ENCODE measurements around the gene L3MBTL4.
A peak's percentile ranks its signal among the peaks of the same experiment; 100 is the strongest.

L3MBTL4 gene

GRCh38 chr18:6018671-6019070 is 396.0 kb downstream of the L3MBTL4 start:
- no peak for DNase-seq

DNA sequence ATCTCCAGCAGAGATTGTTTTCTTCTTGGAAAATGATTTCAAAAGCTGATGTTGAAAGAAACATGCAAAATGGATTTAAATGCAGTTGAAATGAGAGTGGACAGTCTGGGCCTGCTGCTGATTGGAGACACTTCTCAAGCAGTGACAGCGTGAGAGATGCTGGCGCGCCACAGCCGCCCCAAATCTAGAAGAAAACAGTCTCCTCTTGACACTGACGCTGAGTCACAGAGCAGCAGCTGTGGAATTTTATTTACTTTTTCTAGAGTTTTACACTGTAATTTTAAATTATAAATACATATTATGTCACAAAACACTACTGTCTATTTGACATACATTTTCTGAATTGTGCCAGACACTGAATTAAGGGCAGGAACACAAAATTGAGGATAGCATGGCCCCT is 397.5 kb downstream of the L3MBTL4 start:
- no peak for DNase-seq

GRCh38 chr18:6015364-6015763 is 399.3 kb downstream of the L3MBTL4 start:
- no peak for DNase-seq

GRCh38 chr18:6013171-6013810 is 401.4 kb downstream of the L3MBTL4 start:
- no peak for DNase-seq

GRCh38 chr18:6010921-6011320 is 403.8 kb downstream of the L3MBTL4 start:
- DNase-seq = peak; percentile 66

DNA sequence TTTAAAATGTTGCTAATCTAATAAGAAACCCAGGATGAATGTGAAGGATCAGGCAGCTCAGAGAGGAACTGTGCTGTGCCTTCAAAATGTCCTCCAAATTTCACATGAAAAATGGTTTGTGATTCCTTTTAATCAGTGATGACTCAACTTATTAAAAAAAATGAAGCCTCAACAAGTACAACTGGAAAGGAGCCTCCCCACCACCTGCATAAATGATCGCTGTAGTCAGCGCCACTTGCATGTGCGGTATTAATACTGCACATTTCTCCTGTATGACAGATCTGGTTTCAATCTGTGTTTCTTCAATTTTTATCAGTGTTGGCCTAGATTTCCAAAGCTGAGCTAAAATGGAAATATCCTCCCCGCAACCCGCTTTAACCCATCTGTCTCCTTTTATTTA is 404.4 kb downstream of the L3MBTL4 start:
- DNase-seq = peak; percentile 45

DNA sequence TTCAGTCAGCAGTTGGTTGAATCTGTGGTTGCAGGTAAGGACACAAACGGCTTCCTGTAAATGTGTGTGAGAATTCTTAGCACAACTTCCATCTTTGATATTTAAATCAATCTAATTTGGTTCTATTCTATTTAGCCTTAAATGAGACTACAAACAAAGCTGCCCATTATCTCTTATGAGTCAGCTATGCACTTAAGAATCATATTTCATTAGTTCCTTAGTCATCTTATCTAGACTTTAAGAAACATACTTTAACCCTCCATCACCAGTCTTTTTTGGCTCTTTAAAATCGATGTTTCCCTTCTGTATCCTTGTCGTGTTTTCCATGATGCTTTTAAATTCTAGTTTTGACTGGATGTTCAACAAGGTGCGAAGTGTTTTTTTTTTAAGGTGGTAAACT is 405.0 kb downstream of the L3MBTL4 start:
- DNase-seq = peak; percentile 57

DNA sequence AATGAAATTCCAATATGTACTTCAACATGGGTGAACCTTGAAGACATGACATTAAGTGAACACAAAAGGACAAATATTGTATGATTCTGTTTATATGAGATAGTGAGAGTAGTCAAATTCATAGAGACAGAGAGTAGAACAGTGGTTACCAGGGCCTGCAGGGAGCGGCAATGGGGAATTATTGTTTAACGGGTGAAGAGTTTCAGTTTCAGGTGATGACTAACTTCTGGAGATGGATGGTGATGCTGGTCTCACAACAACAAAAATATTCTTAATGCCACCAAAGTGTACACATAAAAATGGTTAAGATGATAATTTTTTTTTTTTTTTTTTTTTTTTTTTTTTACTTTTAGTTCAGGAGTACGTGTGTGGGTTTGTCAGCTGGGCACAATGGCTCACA is 410.0 kb downstream of the L3MBTL4 start:
- no peak for DNase-seq

DNA sequence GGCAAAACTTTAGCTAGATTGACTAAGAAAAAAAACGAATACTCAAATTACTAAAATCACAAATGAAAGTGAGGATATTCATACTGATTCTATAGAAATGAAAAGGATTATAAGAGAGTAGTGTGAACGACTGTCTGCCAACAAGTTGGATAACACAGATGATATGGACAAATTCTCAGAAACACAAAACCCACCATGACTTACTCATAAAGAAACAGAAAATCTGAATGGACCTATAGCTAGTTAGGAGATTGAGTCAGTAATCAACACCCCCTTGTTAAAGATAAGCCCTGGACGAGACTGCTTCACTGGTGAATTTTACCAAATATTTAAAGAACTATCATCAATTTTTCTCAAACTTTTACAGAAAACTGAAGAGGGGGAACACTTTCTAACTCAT is 410.6 kb downstream of the L3MBTL4 start:
- DNase-seq = no peak

GRCh38 chr18:6001867-6002266 is 412.8 kb downstream of the L3MBTL4 start:
- no peak for DNase-seq

DNA sequence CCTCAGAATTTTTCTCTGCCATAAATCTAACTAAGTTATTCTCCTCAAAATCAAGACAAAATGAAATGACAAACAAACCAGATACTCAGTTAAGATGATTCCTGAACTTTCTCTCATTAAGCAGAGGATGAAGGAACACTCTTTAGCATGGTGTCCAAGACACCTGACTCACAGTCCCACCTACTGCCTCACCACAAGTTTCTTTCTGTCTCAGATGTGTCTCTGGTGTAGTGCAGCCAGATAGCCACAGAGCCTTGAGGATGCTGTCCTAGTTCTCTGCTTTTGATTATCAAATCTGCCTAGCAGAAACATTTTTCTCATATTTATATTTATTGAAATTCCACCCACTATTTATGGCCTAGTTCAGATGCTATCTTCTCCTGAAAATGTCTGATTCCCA is 415.8 kb downstream of the L3MBTL4 start:
- DNase-seq = no peak

GRCh38 chr18:5998166-5998881 is 416.4 kb downstream of the L3MBTL4 start:
- DNase-seq = peak; percentile 73

GRCh38 chr18:5997361-5997760 is 417.4 kb downstream of the L3MBTL4 start:
- no peak for DNase-seq

GRCh38 chr18:5995626-5996025 is 419.1 kb downstream of the L3MBTL4 start:
- no peak for DNase-seq

DNA sequence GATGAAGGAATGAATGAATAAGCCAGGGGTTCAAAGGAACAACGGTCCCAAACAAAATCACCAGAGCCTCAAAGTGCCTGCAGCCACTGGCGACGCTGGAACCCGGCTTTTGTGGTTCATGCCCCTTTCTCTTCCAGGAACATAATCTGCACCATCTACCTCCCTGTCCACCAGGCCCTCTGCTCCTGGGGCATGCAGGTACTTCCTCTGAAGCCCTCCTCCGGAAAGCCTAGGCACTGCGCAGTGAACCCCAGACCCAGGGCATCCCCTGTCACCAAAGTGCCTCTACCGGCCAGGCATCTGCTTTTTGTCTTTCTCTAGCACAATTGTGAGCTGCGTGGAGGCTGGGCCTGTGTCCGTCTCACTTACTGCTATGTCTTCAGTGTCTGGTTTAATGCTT is 420.8 kb downstream of the L3MBTL4 start:
- no peak for DNase-seq

DNA sequence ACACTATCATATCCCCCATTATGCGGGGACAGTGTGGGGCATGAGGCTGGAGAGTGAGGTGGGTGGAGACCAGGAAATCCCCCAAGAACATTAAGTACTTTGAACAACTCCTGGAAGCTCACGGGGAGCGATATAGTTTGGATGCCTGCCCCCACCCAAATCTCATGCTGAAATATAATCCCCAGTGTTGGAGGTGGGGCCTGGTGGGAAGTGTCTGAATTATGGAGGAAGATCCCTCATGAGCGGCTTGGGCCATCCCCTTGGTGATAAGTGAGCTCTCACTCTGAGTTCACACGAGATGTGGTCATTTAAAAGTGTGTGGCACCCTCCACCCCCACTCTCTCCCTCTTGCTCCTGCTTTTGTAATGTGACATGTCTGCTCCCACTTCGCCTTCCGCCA is 422.3 kb downstream of the L3MBTL4 start:
- DNase-seq = no peak

DNA sequence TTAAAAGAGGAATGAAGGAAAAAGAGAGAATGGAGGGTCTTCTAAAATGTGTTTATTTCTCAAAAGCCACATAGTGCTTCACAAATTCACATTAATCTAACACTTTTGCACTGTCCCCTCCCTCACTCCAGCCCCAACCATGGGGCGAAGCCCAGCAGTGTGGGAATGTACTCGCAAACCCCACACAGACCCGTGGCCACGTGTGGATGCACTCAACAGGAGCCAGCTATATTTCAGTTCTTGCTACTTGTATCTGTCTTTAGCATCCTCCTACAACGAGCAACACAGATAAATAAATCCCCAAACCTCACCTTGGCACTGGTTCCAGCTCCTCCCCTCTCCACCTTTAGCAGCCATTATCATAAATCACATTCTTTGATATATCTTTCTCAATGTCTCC is 427.5 kb downstream of the L3MBTL4 start:
- no peak for DNase-seq

GRCh38 chr18:5986257-5986931 is 428.3 kb downstream of the L3MBTL4 start:
- no peak for DNase-seq

- DNase-seq = no peak
Measured at GRCh38 chr18:5984245-5984644, 430.5 kb downstream of the L3MBTL4 start.

DNA sequence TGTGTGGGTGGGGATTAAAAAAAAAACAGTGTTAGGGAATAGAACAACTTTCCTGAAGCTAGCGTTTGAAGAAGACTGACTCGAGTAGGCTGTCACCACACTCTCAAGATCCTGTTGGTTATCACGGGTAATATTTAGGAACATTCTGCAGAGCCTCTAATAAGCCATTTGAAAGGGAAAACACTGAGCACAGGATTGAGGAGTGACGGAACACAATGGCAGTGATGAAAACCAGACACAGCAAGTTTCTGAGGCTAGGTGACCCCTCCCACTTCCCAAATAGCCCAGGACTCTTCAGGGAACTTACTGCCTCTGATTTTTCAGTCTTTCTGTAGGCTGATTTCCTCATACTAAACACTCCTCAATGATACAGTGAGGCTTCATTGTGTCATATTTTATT is 431.2 kb downstream of the L3MBTL4 start:
- DNase-seq = no peak

DNA sequence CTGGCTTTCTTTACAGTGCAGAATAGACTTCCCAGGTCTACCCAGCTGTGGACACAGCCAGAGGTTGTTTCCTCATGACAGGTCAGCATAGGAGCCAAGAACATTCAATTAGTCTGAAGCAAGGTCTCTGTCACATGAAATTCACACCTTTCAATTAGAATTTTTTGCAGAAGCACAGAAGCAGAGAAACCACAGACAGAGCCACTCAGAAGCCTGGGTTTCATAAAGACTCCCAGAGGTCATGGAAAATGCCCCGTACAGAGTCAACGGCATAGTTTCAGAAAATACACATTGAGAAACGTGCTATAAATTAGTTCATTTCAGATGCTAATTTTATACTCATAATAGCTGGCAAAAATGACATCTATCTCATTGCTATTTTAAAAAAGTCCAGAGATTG is 432.4 kb downstream of the L3MBTL4 start:
- DNase-seq = no peak

- DNase-seq = no peak
Measured at GRCh38 chr18:5980721-5981120, 434.0 kb downstream of the L3MBTL4 start.

- DNase-seq = no peak
Measured at GRCh38 chr18:5979971-5980457, 434.7 kb downstream of the L3MBTL4 start.
